Lower leg skin (tissue), 3 donors: ENCODE results near the gene HAVCR2.

Source experiments
- POLR2A ChIP-seq, 2 donors: fragments of 450-650 bp; IDR thresholded peaks; one replicate each; pipeline ENCODE4 v1.6.1; 2016 to 2017; ENCODE audit warnings: antibody characterized with exemption in 2 of 2, mild to moderate bottlenecking in 1 of 2, moderate library complexity in 1 of 2
- TF ChIP-seq, protein P1 (sequence below), 3 donors: fragments of 450-650 bp; IDR thresholded peaks; one replicate each; pipeline ENCODE4 v1.5.1; 2016; ENCODE audit warnings: antibody characterized with exemption in 3 of 3, mild to moderate bottlenecking in 3 of 3, moderate library complexity in 2 of 3

DNA sequence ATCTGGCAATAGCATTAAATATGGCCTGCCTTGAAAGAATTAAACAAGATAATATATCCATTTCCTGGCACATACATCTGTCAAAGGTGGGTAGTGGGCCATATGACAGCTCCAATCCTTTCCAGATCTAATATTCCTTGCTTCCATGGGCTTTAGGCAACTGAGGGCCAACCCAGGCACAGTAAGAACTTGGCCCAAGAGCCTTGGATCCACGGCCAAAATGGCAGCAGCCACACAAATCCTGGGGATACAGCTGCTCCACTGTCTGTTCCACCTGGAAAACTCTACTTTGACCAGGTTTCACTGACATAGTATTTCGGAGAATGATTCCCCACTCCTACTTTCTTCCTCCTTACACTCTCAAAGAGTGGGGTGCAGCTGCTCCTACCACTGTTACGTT is 63.2 kb downstream of the HAVCR2 start:
- TF ChIP-seq, protein P1, sequence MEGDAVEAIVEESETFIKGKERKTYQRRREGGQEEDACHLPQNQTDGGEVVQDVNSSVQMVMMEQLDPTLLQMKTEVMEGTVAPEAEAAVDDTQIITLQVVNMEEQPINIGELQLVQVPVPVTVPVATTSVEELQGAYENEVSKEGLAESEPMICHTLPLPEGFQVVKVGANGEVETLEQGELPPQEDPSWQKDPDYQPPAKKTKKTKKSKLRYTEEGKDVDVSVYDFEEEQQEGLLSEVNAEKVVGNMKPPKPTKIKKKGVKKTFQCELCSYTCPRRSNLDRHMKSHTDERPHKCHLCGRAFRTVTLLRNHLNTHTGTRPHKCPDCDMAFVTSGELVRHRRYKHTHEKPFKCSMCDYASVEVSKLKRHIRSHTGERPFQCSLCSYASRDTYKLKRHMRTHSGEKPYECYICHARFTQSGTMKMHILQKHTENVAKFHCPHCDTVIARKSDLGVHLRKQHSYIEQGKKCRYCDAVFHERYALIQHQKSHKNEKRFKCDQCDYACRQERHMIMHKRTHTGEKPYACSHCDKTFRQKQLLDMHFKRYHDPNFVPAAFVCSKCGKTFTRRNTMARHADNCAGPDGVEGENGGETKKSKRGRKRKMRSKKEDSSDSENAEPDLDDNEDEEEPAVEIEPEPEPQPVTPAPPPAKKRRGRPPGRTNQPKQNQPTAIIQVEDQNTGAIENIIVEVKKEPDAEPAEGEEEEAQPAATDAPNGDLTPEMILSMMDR (IDR thresholded peaks at IDR 0.05), result no peak
- TF ChIP-seq POLR2A (IDR thresholded peaks at IDR 0.05), result no peak
